ENCODE data around the gene EIF1.
"Not testable (repeated sequence)": the region's sequence is repeated elsewhere in the genome, so short reads cannot be mapped to it uniquely, and the experiment has no call there.

The EIF1 gene

DNA sequence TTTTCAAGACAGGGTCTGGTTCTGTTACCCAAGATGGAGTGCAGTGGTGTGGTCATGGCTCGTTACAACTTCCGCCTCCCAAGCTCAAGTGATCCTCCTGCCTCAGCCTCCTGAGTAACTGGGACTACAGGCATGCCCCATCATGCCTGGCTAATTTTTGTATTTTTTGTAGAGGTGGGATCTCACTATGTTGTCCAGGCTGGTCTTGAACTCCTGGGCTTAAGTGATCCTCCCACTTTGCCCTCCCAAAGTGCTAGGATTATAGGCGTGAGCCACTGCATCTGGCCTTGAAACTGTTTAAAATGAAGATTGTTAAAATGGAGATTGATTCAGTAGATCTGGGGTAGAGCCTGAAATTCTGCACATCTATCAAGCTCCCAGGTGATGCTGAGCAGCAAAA lies 12.2 kb downstream of the EIF1 start:
- DNase-seq (ENCODE audit: low read depth in 2 of 3, low spot score in 2 of 3), result not testable (repeated sequence)

DNA sequence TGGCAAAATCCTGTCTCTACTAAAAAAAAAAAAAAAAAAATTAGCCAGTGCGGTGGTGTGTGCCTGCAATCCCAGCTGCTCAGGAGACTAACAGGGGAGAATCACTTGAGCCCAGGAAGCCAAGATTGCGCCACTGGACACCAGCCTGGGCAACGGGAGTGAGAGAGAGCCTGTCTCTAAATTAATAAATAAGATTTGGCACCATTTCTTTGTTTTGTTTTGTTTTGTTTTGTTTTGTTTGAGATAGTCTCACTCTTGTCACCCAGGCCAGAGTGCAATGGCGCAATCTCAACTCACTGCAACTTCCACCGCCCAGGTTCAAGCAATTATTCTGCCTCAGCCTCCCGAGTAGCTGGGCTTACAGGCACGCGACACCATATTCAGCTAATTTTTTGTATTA lies 14.0 kb downstream of the EIF1 start:
- no peak for DNase-seq (ENCODE audit: low read depth in 2 of 3, low spot score in 2 of 3)

- DNase-seq (ENCODE audit: low read depth in 2 of 3, low spot score in 2 of 3), result no peak
Observed at GRCh38 chr17:41705271-41705991, 16.7 kb downstream of the EIF1 start.

DNA sequence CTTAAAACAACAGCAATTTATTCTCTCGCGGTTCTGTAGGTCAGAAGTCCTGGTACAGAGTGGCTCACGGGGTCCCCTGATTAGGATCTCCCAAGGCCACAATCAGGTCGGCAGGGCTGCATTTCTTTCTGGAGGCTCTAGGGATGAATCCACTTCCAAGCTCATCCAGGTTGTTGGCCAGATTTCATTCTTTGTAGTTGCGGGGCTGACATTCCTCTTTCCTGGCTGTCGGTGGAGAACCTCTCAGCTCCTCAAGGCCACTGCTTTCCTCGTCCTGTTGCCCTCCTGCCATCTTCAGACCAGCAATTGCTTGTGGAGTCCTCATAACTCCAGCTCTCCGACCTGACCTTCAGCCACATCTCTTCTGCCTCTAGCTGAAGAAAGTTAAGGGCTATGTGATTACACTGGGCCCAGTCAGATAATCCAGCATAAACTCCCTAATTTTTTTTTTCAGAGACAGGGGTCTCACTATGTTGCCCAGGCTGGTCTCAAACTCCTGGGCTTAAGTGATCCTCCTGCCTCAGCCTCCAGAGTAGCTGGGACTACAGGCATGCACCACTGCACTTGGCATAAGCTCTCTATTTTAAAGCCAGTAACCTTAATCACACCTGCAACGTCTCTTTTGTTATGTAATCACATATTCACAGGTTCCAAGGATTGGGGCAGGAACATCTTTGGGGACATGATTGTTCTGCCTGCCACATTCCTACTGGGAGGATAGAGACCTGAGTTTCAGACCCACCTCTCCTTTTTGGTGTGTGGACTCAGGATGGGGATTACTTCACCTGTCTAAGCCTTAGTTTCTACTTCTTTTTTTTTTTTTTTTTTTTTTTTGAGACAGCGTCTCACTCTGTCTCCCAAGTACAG lies 19.4 kb downstream of the EIF1 start:
- DNase-seq (ENCODE audit: low read depth in 2 of 3, low spot score in 2 of 3), result no peak

DNA sequence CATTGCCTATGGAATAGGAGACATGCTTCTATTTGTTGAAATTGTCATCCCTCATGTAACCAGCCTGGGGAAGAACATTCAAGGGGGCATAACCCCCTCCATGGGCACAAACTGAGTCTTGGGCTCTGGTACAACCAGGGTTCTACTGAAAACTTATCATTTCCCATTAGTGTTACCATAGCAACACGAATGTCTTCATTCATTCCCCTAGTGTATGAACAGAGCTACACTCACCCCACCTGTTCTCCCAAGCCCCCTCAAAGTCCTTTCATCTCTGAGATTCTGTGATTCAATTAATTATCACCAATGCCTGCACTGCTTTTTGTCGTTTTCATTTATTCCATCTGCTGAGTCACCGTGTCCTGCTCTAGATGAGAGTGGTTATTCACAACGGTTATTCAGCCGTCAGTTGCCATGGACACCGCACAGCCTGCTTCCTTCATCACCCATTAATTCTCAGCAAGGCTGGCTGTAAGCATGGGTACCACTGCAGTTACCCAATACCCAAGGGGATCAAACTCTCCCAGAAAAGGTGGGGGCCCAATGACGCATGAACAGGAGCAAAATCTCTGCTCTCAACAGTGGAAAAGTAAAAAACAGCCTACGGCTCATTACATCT lies 21.9 kb downstream of the EIF1 start:
- DNase-seq (ENCODE audit: low read depth in 2 of 3, low spot score in 2 of 3), result no peak

- DNase-seq (ENCODE audit: low read depth in 2 of 3, low spot score in 2 of 3), result no peak
Observed at GRCh38 chr17:41711669-41712400, 23.1 kb downstream of the EIF1 start, which contains the start of gene GAST. Gene GAST (plus strand): TSS chr17:41712331. CDS start chr17:41715437, 3,106 bp downstream.

GRCh38 chr17:41717408-41718286 lies 29.0 kb downstream of the EIF1 start:
- no peak for DNase-seq (ENCODE audit: low read depth in 2 of 3, low spot score in 2 of 3)

GRCh38 chr17:41718287-41718645 lies 29.6 kb downstream of the EIF1 start:
- DNase-seq (ENCODE audit: low read depth in 2 of 3, low spot score in 2 of 3), result no peak

GRCh38 chr17:41722231-41722630 lies 33.5 kb downstream of the EIF1 start:
- no peak for DNase-seq (ENCODE audit: low read depth in 2 of 3, low spot score in 2 of 3)

- DNase-seq (ENCODE audit: low read depth in 2 of 3, low spot score in 2 of 3), result no peak
Observed at GRCh38 chr17:41723801-41724475, 35.3 kb downstream of the EIF1 start.

DNA sequence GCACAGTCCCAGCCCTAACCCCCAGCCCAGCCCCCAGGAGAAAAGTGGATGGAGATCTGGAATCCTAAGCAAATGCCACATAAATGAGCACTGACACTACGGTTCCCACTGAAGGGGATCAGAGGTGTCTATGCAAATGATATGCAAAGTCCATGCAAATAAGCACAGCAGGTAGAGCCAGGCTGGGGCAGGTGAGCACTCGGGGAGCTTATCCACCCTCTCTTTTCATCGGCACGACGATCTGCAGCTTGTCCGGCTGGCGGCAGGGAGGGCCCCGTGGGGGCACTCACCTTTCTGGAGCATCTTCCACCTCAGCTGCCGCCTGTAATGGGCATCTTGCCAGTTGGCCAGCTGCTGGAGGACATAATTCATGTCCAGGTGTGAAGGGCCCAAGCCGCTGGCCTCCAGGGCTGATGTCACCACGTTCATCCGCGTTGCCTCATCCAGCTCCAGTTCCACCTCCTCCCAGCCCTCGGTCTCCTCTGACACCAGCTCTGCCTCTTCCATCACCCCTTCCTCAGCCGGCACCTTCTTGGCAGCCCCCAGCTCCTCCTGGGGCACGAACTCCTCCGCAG lies 35.9 kb downstream of the EIF1 start:
- no peak for DNase-seq (ENCODE audit: low read depth in 2 of 3, low spot score in 2 of 3)

DNA sequence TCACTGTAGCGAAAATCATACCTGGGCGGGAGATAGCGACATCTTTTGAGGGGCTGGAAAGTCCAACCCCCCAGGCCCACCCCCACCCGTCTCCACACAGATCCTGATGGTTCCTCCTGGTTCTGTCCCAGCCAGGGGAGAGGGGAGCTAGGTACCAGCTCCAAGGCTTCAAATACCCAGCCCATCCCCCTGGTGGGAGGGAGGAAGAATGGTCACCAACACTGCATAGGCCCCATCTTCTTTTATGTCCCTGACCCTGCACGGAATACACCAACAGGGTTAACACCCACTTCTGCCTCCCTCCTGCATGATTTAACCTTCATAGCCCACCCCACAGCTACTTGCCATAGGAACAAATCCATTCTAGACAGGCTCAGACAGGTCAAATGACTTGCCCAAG lies 36.4 kb downstream of the EIF1 start:
- DNase-seq (ENCODE audit: low read depth in 2 of 3, low spot score in 2 of 3), result no peak

- no peak for DNase-seq (ENCODE audit: low read depth in 2 of 3, low spot score in 2 of 3)
Observed at GRCh38 chr17:41728056-41728455, 39.4 kb downstream of the EIF1 start.

- no peak for DNase-seq (ENCODE audit: low read depth in 2 of 3, low spot score in 2 of 3)
Observed at GRCh38 chr17:41730479-41730878, 41.8 kb downstream of the EIF1 start.

GRCh38 chr17:41731836-41732235 lies 43.2 kb downstream of the EIF1 start:
- no peak for DNase-seq (ENCODE audit: low read depth in 2 of 3, low spot score in 2 of 3)

- DNase-seq (ENCODE audit: low read depth in 2 of 3, low spot score in 2 of 3), result no peak
Observed at GRCh38 chr17:41733348-41734138, 44.9 kb downstream of the EIF1 start.

- no peak for DNase-seq (ENCODE audit: low read depth in 2 of 3, low spot score in 2 of 3)
Observed at GRCh38 chr17:41734139-41734948, 45.7 kb downstream of the EIF1 start, which contains the start of gene HAP1. Gene HAP1 (minus strand): TSS chr17:41734643. CDS start chr17:41734634, 9 bp downstream.

GRCh38 chr17:41734949-41735313 lies 46.2 kb downstream of the EIF1 start:
- DNase-seq (ENCODE audit: low read depth in 2 of 3, low spot score in 2 of 3), result no peak
